Erythroblast (primary cell): ENCODE data around the gene OSGEP.
A peak's percentile ranks its signal among the peaks of the same experiment; 100 is the strongest.

Source experiments
- GATA1 ChIP-seq: IDR thresholded peaks from 2 replicates; pipeline ENCODE4 v1.6.1; 2011; ENCODE audit warnings: low read depth, mild to moderate bottlenecking, control low read depth, low read length, moderate library complexity
- POLR2A ChIP-seq: IDR thresholded peaks from 2 replicates; pipeline ENCODE4 v1.6.1; 2011; ENCODE audit warnings: mild to moderate bottlenecking, low read length

DNA sequence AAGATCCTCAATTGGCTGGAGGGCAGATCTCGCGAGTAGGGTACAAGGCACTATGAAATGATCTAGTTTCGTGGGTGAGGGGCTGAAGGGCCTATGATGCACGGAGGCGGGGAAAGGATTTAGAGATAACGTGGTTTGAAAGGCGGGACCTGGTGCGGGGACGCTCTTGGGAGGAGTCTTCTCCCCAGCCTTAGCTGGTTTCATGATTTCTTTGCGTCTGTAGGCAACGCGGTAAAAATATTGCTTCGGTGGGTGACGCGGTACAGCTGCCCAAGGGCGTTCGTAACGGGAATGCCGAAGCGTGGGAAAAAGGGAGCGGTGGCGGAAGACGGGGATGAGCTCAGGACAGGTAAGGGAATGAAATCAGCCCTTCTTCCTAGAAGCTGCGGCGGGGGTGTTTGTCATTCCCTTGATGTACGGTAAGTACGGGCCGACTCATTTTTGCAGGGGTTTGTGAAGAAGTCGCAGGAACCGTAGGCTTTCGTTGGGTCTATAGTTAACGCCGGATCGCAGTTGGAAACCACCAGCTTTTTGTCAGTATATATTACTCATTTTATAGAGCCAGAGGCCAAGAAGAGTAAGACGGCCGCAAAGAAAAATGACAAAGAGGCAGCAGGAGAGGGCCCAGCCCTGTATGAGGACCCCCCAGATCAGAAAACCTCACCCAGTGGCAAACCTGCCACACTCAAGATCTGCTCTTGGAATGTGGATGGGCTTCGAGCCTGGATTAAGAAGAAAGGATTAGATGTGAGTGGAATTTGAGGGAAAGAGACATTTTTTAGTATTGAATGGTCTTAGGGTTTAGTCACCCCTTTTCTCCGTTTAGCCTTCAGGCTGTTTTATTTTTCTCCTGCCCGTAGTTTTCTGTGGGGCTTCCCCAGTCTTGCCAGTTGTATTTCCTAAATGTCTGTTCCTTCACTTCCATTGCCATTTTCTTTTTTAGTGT is 1.0 kb upstream of the OSGEP start:
- TF ChIP-seq POLR2A (peak; percentile 88), GATA1 (no peak)
